Eye (tissue), 1 donor: ENCODE measurements around the gene CNTN5.
"Not testable (repeated sequence)": the region's sequence is repeated elsewhere in the genome, so short reads cannot be mapped to it uniquely, and the experiment has no call there.

Experiments used
- DNase-seq: peaks from one replicate; pipeline ENCODE4 v3.0.0-alpha.2; 2015

Gene CNTN5

DNA sequence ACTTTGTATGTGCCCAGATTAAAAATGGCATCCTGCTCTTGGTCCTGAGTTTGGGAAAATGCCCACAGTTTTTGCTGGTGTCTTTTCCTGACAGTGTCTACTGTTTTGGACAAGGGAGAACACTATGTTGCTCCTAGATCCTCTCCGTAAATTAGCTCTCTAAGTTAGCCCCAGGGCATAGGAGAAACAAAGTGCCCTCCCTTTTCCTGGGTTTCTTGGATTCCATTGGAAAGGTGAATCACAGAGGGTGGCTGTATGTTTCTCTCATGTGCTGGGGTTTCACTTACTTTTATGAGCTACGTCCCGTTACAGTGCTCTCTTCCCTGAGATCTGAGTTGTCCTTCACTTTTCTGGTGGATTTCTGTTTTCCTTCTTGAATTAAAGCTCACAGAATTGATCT lies 782.8 kb downstream of the CNTN5 start:
- no peak for DNase-seq

DNA sequence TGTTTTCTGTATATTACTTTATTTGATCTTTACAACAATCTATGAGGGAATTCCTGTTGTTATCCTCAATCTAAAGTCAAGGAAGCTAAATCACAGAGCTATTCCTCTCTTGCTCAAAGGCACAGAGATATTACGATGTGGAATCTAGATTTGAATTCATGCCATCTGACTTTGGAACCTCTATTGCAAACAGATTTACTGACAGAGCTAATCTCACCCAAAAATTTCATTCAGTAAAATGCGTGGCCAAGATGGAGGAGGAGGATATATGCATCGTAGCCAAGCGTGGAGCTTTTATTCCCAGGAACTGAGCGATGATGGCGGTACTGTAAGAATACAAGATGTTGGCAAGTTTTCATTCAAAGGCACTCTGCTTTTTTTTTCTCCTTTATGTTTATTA lies 791.8 kb downstream of the CNTN5 start:
- DNase-seq = no peak

DNA sequence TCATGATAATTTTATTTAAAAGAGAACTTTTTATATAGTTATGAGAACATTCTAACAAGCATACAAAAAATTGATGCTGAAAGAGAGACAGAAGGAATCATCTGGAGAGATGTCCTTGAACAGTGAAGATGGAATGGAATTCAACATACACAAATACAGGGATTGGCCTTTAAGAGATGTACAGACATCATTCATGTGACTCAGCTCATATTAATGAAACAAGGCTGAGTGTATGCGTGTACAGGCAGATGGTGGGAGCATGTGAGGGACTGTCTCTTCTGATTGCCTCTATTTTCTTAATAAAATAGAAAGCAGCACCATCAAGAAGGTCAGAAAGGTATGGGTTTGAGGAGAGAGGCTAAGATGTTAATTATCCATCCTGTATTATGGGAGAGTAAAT lies 793.3 kb downstream of the CNTN5 start:
- DNase-seq = no peak

DNA sequence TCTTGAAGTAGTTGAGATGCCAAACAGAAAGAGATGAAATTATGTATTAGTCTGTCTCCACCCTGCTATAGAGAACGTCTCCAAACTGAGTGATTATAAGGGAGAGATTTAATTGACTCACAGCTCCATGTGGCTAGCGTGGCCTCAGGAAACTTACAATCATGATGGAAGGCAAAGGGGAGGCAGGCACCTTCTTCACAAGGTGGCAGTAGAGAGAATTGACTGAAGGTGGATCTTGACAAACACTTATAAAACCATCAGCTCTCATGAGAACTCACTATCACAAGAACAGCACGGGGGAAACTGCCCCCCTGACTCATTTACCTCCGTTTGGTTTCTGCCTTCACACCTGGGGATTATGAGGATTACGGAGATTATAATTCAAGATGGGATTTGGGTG lies 794.0 kb downstream of the CNTN5 start:
- DNase-seq = no peak

DNA sequence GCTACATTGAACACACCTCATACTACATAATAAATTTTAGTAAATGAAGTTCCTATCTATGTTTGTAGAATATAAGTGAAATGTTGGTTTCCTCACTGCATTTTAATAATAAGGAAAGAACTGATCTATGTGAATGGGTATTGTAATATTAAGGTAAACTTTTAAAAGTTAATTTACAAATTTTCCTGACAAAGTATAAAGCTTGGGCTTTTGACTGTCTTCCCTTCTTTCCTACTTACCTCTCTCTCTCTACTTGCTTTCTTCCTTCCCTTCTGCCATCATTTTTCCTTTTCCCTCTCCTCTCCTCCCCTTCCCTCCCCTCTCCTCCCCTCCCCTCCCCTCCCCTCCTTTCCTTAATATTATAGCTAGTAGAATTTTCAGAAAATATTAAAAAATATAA lies 798.2 kb downstream of the CNTN5 start:
- no peak for DNase-seq

DNA sequence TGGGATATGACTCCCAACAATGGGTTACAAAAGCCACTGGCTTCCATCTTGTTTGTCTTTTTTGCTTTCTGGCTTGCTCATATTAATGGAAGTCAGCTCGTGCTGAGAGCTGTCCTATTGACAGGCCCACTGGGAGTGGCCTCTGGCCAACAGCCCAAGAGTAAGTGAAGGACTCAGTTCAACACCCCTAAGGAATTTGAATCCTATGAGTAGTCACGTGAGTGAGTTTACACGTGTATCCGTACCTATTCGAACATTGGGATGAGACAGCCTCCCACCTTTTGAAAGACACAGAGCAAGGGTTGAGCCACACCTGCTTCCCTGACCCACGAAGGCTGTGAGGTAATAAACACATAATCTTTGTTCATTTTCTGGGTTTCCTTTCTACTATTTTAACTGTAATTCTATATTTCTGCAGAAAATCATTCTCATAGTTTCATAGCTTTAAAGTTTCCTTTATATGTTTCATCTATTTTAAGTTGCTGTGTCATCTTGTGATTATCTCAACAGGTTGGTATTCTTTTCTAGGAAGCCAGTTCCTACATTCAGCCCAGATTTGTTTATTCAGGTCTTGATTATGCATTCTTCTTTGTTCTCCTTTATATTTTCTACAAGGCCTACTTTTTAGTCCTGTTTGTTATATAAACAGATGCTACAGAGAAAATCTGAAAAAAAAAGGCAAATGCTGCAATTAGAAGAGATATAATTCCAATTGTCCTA lies 802.3 kb downstream of the CNTN5 start:
- no peak for DNase-seq

DNA sequence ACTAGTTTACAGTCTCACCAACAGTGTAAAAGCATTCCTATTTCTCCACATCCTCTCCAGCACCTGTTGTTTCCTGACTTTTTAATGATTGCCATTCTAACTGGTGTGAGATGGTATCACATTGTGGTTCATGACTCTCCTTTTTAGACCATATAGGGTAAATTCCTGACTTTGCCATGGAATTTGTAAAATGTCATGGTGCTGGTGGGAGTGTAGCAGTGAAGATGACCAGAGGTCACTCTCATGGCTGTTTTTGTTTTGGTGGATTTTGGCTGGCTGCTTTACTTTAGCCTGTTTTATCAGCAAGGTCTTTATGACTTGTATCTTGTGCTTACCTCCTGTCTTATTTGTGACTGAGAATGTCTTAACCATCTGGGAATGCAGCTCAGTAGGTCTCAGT lies 816.0 kb downstream of the CNTN5 start:
- DNase-seq = not testable (repeated sequence)

DNA sequence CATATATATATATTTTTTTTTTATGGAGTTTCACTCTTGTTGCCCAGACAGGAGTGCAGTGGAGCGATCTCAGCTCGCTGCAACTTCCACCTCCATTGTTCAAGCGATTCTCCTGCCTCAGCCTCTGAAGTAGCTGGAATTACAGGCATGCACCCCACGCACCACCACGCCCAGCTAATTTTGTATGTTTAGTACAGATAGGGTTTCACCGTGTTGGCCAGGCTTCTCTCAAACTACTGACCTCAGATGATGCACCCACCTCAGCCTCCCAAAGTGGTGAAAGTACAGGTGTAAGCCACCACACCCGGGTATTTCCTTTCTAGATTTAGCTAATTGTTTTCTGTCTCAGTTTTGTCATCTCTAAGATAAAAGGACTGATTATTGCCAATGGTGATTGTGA lies 821.1 kb downstream of the CNTN5 start:
- no peak for DNase-seq

DNA sequence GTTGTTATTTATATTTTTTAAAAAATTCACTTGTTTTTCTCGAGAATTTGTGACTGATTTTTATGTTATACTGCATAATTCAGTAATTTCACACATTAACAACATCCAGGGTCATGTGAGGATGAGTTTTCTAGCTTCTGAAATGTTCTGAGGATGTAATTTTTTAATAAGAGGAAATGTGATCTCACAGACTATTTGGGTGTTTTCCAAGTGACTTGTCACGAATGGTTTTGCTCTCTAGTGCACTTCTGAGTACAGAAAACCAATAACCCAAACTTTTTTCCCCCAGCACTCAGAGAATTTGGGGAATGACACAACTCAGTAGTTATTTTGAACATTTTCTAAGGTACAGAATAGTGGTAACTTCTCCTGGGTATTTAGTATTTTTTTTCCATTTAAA lies 845.2 kb downstream of the CNTN5 start:
- DNase-seq = no peak

DNA sequence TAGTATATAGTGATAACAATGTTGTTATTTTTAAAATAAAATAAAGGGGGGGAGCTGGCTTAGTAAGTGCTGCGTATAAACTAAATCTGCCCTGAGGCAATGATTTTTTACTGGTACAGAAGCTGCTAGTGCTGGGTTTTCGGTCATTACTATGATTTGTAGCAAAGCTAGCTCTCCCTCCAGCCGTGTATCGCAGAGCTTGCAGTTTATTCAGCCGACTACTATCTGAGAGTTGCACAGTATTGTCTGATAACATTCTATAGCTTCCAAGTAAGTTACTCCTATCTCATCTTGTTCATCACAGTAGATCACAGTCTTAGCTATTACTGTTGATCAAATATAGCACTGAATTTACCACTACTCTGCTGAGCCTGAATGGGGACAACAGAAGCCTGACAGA lies 860.9 kb downstream of the CNTN5 start:
- no peak for DNase-seq

DNA sequence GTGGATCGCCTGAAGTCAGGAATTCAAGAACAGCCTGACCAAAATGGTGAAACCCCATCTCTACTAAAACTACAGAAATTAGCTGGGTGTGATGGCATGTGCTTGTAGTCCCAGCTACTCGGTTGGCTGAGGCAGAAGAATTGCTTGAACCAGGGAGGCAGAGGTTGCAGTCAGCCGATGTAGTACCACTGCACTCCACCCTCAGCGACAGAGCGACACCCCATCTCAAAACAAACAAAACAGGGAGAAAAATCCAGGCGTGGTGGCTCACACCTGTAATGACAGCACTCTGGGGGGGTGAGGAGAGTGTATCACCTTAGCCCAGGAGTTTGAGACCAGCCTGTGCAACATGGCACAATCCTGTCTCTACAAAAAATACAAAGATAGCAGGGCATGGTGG lies 864.0 kb downstream of the CNTN5 start:
- DNase-seq = no peak

DNA sequence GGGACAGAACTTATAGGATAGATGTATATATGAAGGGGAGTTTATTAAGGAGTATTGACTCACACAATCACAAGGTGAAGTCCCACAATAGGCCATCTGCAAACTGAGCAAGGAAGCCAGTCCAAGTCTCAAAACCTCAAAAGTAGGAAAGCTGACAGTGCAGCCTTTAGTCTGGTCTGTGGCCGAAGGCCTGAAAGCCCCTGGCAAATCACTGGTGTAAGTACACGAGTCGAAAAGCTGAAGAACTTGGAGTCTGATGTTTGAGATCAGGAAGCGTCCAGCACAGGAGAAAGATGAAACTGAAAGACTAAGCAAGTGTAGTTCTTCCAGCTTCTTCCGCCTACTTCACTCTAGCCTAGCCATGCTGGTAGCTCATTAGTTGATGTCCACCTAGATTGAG lies 866.7 kb downstream of the CNTN5 start:
- no peak for DNase-seq

DNA sequence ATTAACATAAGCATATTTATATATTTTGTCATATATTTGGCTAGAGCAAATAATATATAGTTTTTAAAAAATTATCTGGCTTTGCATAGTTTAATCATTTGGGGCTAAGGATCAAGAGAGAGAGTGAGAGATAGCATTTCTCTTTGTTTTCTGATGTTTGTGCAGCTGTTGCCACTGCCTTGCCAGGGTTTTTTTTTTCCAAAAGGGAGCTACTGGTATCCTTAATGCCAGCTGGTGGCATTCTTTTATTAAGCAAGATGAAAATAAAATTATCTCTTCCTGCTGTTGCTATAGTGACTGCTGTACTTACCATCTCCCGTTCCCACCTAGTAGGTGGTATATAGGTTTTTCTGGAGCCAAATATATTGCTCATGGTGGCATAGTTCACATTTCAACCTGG lies 873.1 kb downstream of the CNTN5 start:
- peak; percentile 9 for DNase-seq

DNA sequence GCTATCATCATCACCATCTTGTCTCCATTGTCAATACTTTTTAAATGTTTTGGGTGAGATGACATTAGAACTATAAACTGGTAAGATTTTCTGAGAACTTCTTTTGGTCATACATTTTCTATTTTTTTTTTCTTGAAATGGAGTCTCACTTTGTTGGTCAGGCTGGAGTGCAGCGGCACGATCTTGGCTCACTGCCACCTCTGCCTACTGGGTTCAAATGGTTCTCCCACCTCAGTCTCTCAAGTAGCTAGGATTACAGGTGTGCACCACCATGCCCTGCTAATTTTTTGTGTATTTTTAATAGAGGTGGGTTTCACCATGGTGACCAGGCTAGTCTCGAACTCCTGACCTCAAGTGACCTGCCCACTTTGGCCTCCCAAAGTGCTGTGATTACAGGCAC lies 880.4 kb downstream of the CNTN5 start:
- no peak for DNase-seq

DNA sequence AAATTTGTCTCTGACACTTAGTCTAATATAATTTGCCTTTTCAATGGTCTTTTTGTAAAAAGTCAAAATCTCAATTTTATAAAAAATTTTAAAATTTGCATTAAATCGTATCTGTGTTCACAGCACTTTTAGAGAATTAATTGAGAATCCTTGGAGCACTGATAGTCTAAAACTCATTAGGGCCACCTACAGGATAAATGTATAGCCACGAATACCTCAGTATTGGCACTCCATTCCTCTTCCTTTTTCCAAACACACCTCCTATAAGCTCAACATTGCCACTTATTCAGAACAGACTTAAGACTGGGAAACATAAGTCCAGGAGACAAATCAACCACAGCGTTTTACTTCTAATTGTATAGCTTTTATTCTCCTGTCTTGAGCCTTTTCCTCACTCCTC lies 890.4 kb downstream of the CNTN5 start:
- no peak for DNase-seq

DNA sequence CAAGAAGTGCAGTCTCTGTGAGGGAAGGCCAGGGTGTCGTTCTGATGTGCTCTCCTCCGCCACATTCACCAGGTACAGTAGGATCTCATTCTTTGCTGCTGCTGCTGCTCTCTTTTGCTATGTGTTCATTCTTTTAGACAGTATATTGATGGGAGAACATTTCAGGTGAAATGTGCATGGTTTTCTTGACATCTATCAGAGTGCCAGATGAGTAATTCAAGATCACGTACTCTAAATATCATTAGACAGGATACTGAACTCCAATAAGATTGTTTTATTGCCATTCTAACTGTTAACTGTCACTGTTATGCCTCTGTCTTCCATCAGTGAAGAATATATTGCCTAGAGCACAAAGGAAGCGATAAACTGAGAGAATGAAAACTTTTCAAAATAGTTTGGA lies 895.3 kb downstream of the CNTN5 start:
- DNase-seq = no peak

DNA sequence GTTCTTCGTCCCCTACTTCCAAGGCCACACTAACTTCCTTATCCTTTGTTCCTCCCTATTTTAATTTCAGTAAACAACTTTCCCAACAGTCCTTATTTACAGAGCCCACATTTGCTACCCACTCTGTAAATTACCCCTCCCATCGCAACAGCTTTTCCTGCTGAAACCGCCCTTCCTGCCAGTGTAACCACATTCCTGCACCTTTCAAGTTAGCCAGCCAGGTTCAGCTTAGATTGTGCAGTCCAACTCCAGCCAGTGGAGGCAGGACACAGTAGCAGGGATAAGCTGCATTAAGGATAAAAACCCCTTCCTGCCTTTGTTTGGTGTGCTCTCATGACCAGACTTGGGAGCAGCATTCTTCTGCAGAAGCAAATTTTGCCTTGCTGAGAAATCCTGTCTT lies 898.0 kb downstream of the CNTN5 start:
- no peak for DNase-seq

DNA sequence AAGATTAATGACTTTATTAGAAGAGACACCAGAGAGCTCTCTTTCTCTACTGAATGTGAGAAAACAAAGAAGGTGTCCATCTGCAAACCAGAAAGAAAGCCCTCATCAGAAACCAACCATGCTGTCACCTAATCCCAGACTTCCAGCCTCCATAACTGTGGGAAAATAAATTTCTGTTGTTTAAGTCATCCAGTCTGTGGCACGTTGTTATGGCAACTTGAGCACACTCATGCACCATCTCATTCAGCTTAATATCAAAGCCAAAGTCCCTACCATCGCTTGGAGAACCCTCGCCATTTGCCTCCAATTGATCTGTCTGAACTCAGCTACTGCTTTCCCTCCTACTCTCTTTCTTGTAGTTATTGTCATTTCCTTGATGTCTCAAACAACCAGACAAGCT lies 900.2 kb downstream of the CNTN5 start:
- no peak for DNase-seq

DNA sequence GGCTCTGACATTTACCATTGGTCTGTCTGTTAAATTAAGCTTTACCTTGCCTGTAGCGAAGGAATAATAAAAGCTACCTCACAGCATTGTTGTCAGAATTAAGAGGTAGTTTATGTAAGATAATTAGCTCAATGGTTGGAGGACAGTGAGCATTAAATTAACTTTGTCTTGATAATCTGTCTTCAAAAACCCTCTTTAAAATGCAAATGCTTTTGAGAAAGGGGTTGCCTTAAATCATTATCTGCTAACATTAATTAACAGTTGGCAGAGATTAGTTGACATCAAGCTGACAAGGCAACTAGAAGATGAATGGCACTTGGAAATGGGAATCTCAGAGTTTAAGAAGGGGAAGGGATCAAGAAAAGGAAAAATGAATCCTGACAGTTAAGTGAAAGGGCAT lies 905.2 kb downstream of the CNTN5 start:
- DNase-seq = no peak

DNA sequence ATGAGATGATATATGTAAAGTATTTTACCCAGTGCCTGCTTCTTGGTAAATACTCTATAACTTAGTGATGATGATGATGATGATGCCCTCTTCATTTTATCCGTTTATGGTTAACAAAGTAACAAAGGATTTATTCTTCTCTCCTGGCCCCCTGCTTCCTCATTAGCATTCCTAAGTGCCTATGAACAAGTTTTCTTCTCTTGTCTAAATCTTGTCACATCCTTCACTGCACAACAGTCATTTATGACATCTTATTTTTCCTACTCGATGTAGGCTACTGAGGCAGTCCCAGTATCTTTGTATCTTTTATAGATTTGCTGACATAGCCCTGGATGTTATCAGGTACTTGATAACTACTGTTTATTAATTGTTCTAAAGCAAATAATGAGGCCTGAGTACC lies 911.9 kb downstream of the CNTN5 start:
- peak; percentile 40 for DNase-seq

DNA sequence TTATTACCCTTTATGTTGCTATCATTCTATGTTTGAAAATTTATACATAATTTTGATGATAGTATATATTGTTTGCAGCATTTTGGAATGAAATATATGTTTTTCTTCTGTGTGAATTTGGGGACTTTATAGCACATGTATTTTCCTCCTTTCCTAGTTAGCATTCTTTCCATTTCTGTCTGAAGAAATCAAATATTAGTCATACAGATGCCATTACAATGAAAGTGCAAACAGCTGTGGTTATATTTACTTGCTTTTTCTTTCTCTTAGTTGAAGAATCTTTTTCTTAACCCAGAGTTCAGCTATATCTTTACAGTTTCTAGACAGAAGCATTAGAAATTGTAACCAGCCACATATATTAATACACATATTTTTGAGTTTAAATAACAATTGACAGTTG lies 913.3 kb downstream of the CNTN5 start:
- DNase-seq = no peak

DNA sequence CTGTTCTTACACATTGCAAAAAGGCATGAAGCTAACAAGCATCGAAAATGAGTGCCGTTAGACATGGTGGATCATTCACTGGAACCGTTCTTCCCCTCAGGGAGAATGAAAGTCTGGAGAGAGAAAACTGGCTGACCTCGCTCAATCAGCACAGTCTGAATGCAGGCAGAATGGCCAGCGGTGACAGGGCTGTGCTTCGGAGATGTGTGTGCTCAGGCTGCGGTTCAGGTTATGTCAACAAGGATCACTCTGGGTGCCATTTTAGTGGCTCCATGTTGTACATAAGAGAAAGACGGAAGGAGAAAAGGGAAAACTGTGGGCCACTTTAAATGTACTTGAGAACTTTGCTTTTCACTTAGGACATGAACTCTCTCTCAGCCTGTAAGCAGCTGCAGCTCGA lies 916.6 kb downstream of the CNTN5 start:
- DNase-seq = no peak

DNA sequence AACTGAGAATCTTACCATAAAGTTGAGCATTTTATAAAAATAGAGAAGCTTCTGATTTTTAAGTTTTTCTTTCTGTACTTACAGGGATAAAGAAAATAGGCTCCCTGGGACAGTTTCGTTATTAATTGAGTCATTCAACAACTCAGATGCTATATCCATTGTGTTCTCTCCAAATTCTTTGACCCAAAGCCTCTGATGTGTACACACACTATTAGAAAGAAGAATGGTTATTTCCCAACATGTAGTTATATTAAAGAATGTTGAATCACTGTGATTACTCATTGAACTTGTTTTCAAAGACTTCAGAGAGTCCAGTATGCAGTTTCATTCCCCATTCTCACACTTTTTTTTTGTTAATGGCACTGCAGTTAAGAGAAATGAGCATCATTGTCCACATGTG lies 932.1 kb downstream of the CNTN5 start:
- DNase-seq = no peak

DNA sequence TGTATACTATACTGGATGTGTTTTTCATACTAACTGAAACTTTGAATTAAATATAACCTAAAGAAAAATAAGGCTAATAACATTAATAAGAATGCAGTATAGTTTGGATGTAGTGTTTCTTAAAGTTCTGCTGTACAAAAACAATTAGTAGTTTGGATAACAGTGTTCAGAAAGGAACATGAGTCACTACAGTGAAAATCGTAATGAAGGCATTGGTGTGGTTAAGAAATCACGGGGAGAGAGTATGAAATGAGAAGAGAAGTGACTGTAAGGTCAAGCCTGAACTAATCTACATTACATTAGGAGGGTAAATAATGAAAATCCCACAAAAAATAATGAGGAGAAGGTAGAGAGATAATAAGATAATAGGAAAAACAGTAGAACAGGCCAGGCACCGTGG lies 939.8 kb downstream of the CNTN5 start:
- DNase-seq = no peak

DNA sequence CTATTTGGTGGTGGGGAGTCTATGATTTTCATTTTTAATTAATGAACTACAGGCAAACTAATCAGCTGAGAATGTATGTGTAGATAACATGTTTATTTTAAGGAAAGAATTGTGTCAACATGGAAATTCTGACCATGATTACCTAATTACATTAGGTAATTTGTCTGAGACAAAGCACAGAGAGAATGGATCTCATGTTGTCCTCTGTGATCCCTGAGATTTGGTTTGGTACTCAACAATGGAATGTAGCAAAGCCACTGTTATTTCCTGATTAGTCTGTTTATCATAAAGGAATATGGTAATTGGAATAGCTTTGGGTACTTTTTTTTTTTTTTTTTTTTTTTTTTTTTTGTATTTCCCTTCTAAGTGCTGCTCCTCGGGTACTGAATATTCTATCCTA lies 947.6 kb downstream of the CNTN5 start:
- DNase-seq = no peak

DNA sequence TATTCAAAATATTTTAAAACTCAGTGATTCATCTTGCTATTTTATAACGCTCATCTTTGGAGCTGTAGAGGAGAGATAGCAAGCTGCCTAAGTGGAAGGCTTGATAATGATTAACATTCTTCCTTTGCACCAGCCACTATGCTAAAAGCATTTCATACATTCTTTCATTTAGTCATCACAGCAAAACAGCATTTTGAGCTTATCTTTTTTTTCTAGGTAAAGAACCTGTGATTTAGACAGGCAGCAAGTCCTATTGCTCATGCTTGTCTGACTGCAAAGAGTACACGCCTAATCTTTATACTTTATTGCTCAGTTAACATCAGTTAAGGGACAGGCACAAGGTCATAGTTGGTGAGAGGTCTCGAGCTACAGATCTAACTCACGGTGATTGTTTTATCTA lies 953.2 kb downstream of the CNTN5 start:
- DNase-seq = no peak
